ENCODE measurements around the gene DBI. TPM values are rescaled to one million over a fixed set of nuclear protein-coding genes. Genes with fewer than 3 reads are reported as not detected.

The DBI gene
- total RNA-seq, 1 experiment from 2014 or later = 253 TPM

- Histone ChIP-seq H3K9me3 (ENCODE audit: control insufficient read depth, insufficient read depth, low read depth, low read length) (no peaks in the 10 kb centered on the region), H3K4me3 (ENCODE audit: low read depth in 2 of 2, low read length in 2 of 2) (no peak overlapping the region), H3K36me3 (ENCODE audit: control insufficient read depth, insufficient read depth, low read length) (no peaks in the 10 kb centered on the region), H3K27ac (ENCODE audit: low read length) (no peak overlapping the region), H3K4me1 (ENCODE audit: control insufficient read depth, insufficient read depth, low read length) (no peaks in the 10 kb centered on the region), H3K27me3 (ENCODE audit: control insufficient read depth, insufficient read depth, low read length) (peaks cover 12% of the 10 kb centered on the region)
- no peak for ATAC-seq
- intact Hi-C loops (cut with micrococcal nuclease; ENCODE audit: unreplicated experiment) (no loop called here), in situ Hi-C loops (cut with HindIII; ENCODE audit: low pct_unique_long_range_greater_than_20kb, low sequenced_read_pairs) (no loop called here)
- DNase-seq (ENCODE audit: low read depth, low spot score) = no peak
- ChIA-PET POLR2A (no interaction called here), CTCF (no interaction called here)
- TF ChIP-seq REST (IDR thresholded peaks at IDR 0.05; ENCODE audit: insufficient read depth in 1 of 2, low read depth in 2 of 2, low read length in 1 of 2) (no peak), CTCF (IDR thresholded peaks at IDR 0.05) (no peak), TCF7L2 (IDR thresholded peaks at IDR 0.05; ENCODE audit: low read depth, low read length) (no peak), POLR2AphosphoS5 (IDR thresholded peaks at IDR 0.05; ENCODE audit: low read depth, low read length) (no peak)
- no TSS peak for BruUV-seq (replicated peaks)
These were observed 55.0 kb downstream of the DBI start for GRCh38 chr2:119421741-119422140.

Other genes with a start within 250 kb of the DBI start
- not detected for gene C1QL2, start 208.2 kb upstream of the DBI start, total RNA-seq (2021; ENCODE audit: unreplicated experiment)
- 44.8 TPM for gene STEAP3, start 143.1 kb upstream of the DBI start, total RNA-seq (2021; ENCODE audit: unreplicated experiment)
- gene C2orf76, start 143 bp upstream of the DBI start, total RNA-seq (2021; ENCODE audit: unreplicated experiment) = 22.7 TPM
- 0.28 TPM for gene TMEM37, start 64.9 kb downstream of the DBI start, total RNA-seq (2021; ENCODE audit: unreplicated experiment)
- not detected for gene SCTR, start 157.5 kb downstream of the DBI start, total RNA-seq (2021; ENCODE audit: unreplicated experiment)
- gene CFAP221, start 177.5 kb downstream of the DBI start, total RNA-seq (2021; ENCODE audit: unreplicated experiment) = not detected